Fibroblast of lung (primary cell): Measurements from ENCODE around the gene EPHB2. TPM values are rescaled to one million over a fixed set of nuclear protein-coding genes. Genes with fewer than 3 reads are reported as not detected.
A peak's percentile ranks its signal among the peaks of the same experiment; 100 is the strongest.

Experiments
- DNase-seq, 2 donors: peaks; one replicate each; pipeline versions ENCODE4 v3.0.0 to v3.0.0-alpha.2; 2010; ENCODE audit warnings: low read depth in 2 of 2
- H2AFZ ChIP-seq: 2 replicates; pipeline ENCODE4 v1.5.1; 2012; ENCODE audit warnings: low read length, control low read depth, inconsistent platforms
- H3K27ac ChIP-seq: 2 replicates; pipeline ENCODE4 v1.5.1; 2011; ENCODE audit warnings: low read length, control low read depth; ENCODE audit not compliant: insufficient read depth
- H3K27me3 ChIP-seq: 2 replicates; pipeline ENCODE4 v1.5.1; 2011; ENCODE audit warnings: mild to moderate bottlenecking, low read length; ENCODE audit not compliant: control insufficient read depth, insufficient read depth
- H3K36me3 ChIP-seq: 2 replicates; pipeline ENCODE4 v1.5.1; 2011; ENCODE audit warnings: low read length; ENCODE audit not compliant: control insufficient read depth, insufficient read depth
- H3K4me1 ChIP-seq: 2 replicates; pipeline ENCODE4 v1.5.1; 2011; ENCODE audit warnings: low read length; ENCODE audit not compliant: control insufficient read depth, insufficient read depth; ENCODE audit errors: extremely low read depth
- H3K4me2 ChIP-seq: 2 replicates; pipeline ENCODE4 v1.5.1; 2011; ENCODE audit warnings: low read length, control low read depth; ENCODE audit not compliant: insufficient read depth; ENCODE audit errors: extremely low read depth
- H3K4me3 ChIP-seq, 4 experiments: fragments of 200-600 bp in 1 of 4; sonication (generic) in 1 of 4; replicated peaks in 1 of 4; 2 replicates each; pipeline ENCODE4 v1.5.1; 2011 to 2016; ENCODE audit warnings: low read length in 4 of 4, low read depth in 3 of 4, mild to moderate bottlenecking in 3 of 4, control low read depth in 2 of 4, inconsistent platforms in 1 of 4, mixed read lengths in 1 of 4; ENCODE audit not compliant: insufficient read depth in 1 of 4; ENCODE audit errors: control extremely low read depth in 1 of 4
- H3K79me2 ChIP-seq: 2 replicates; pipeline ENCODE4 v1.5.1; 2012; ENCODE audit warnings: mild to moderate bottlenecking, low read length, inconsistent platforms; ENCODE audit not compliant: control insufficient read depth, insufficient read depth
- H3K9ac ChIP-seq: 2 replicates; pipeline ENCODE4 v1.5.1; 2011; ENCODE audit warnings: mild to moderate bottlenecking, low read length, control low read depth; ENCODE audit not compliant: insufficient read depth
- H3K9me3 ChIP-seq: 2 replicates; pipeline ENCODE4 v1.5.1; 2012; ENCODE audit warnings: low read depth, low read length; ENCODE audit not compliant: control insufficient read depth, insufficient read depth
- H4K20me1 ChIP-seq: 2 replicates; pipeline ENCODE4 v1.5.1; 2011; ENCODE audit warnings: low read length; ENCODE audit not compliant: control insufficient read depth, insufficient read depth; ENCODE audit errors: extremely low read depth
- EZH2 ChIP-seq: IDR thresholded peaks from 2 replicates; pipeline ENCODE4 v1.5.1; 2012; ENCODE audit warnings: low read length, control low read depth, mild to moderate bottlenecking; ENCODE audit errors: missing control alignments
- polyA plus RNA-seq, 2 donors: library from polyadenylated mRNA; depleted of rRNA in 1 of 2; stranded (reverse) in 1 of 2; unstranded in 1 of 2; fragments of >200 nt; gene quantifications; 2 replicates each; pipeline ENCODE4 v1.2.1, GENCODE V29; 2011 to 2012; ENCODE audit warnings: missing spikeins in 1 of 2
- total RNA-seq: library from RNA; depleted of rRNA; stranded (reverse); fragments of >200 nt; gene quantifications from 2 replicates; pipeline ENCODE4 v1.2.1, GENCODE V29; 2014
- TF ChIP-seq, protein P1 (sequence below), 2 donors: IDR thresholded peaks in 1 of 2; conservative IDR thresholded peaks in 1 of 2; 1 replicate in 1 of 2; 2 replicates in 1 of 2; pipeline ENCODE4 v1.5.1; 2011 to 2012; ENCODE audit warnings: low read length in 2 of 2, control low read depth in 1 of 2, inconsistent platforms in 1 of 2, low read depth in 1 of 2, mild to moderate bottlenecking in 1 of 2

Gene EPHB2
- total and polyA plus RNA-seq, 2 donors (not counting 1 experiment from before 2014, with no cell fraction given): 4.1 to 11.2 TPM

DNA sequence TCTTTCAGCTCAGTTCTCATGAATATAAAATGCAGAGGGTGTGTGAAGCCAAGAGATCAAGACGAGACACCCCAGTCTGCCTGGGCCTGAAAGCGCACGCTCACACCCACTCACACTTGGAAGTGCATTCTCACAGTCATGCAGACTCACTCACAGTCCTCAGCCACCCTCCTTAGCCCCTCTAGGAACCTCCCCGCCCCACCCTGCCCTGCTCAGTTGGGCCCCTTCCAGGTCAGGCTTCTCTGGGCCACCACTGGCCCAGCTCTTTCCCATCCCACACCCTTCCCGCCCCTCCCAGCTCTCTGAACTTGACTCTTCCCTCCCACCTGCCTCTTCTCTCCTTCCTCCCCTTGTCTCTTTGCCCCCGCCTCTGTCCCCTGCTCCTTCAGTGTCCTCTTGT lies 93.8 kb downstream of the EPHB2 start:
- Histone ChIP-seq H3K79me2 (no peaks in the 10 kb centered on the region), H3K4me3 (no peak overlapping the region), H3K27me3 (no peaks in the 10 kb centered on the region), H3K4me2 (no peak overlapping the region), H2AFZ (no peak overlapping the region), H3K36me3 (no peaks in the 10 kb centered on the region), H3K9me3 (no peaks in the 10 kb centered on the region), H4K20me1 (no peaks in the 10 kb centered on the region), H3K9ac (no peak overlapping the region), H3K27ac (no peak overlapping the region), H3K4me1 (peaks cover 9% of the 10 kb centered on the region)
- no peak for TF ChIP-seq EZH2
- TF ChIP-seq, protein P1, sequence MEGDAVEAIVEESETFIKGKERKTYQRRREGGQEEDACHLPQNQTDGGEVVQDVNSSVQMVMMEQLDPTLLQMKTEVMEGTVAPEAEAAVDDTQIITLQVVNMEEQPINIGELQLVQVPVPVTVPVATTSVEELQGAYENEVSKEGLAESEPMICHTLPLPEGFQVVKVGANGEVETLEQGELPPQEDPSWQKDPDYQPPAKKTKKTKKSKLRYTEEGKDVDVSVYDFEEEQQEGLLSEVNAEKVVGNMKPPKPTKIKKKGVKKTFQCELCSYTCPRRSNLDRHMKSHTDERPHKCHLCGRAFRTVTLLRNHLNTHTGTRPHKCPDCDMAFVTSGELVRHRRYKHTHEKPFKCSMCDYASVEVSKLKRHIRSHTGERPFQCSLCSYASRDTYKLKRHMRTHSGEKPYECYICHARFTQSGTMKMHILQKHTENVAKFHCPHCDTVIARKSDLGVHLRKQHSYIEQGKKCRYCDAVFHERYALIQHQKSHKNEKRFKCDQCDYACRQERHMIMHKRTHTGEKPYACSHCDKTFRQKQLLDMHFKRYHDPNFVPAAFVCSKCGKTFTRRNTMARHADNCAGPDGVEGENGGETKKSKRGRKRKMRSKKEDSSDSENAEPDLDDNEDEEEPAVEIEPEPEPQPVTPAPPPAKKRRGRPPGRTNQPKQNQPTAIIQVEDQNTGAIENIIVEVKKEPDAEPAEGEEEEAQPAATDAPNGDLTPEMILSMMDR (conservative IDR thresholded peaks at IDR 0.05 in 1 of 2, IDR thresholded peaks at IDR 0.05 in 1 of 2; ENCODE audit: low read depth in 1 of 2, low read length in 2 of 2): no peak
- peak in 1 of 2 donors; percentile 70 for DNase-seq

DNA sequence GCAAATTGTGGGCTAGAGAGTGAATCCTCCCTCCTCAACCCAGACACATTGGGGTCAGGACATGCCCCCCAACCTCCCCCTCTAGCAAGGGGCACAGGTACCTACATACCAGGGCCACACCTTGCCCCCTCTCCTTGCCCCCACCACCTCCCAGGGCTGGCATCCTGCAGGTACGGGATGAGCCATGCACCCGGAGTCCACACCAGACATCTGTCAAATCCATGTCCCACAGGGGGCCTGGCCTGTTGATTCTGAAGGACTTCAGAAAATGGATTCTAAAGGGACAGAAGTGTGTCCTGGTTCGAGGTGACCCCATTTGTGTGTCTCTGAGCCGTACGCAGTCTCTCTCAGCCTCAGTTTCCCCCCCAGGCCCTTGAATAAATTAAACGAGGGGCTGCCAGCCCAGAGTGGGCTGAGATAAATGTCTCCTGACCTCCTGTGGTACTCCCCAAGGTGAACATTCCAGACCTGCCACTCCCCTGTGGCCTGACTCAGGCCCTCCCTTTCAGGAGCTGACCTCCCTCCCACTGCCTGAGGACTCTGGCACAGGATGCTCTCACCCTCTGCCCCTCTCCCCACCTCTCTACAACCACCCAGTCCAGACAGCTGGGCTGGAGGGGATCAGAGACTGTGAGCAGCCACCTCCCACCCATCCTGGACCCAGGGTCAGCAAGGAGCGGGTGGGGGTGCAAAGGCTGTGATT lies 94.5 kb downstream of the EPHB2 start:
- Histone ChIP-seq H3K36me3 (no peaks in the 10 kb centered on the region), H3K4me2 (no peak overlapping the region), H3K4me1 (peaks cover 9% of the 10 kb centered on the region), H3K27ac (no peak overlapping the region), H2AFZ (no peak overlapping the region), H3K79me2 (no peaks in the 10 kb centered on the region), H4K20me1 (no peaks in the 10 kb centered on the region), H3K4me3 (no peak overlapping the region), H3K9me3 (no peaks in the 10 kb centered on the region), H3K27me3 (no peaks in the 10 kb centered on the region), H3K9ac (no peak overlapping the region)
- TF ChIP-seq, protein P1 (conservative IDR thresholded peaks at IDR 0.05 in 1 of 2, IDR thresholded peaks at IDR 0.05 in 1 of 2; ENCODE audit: low read depth in 1 of 2, low read length in 2 of 2): no peak
- TF ChIP-seq EZH2: no peak
- DNase-seq: no peak

GRCh38 chr1:22805672-22806038 lies 95.0 kb downstream of the EPHB2 start:
- Histone ChIP-seq H3K4me3 (no peak overlapping the region), H3K9me3 (no peaks in the 10 kb centered on the region), H2AFZ (no peak overlapping the region), H3K4me1 (peaks cover 9% of the 10 kb centered on the region), H3K79me2 (no peaks in the 10 kb centered on the region), H4K20me1 (no peaks in the 10 kb centered on the region), H3K36me3 (no peaks in the 10 kb centered on the region), H3K27ac (no peak overlapping the region), H3K9ac (no peak overlapping the region), H3K27me3 (no peaks in the 10 kb centered on the region), H3K4me2 (no peak overlapping the region)
- no peak for DNase-seq
- TF ChIP-seq EZH2: no peak
- TF ChIP-seq, protein P1 (conservative IDR thresholded peaks at IDR 0.05 in 1 of 2, IDR thresholded peaks at IDR 0.05 in 1 of 2; ENCODE audit: low read depth in 1 of 2, low read length in 2 of 2): no peak
